PFSK-1 (cell line): Measurements from ENCODE around the gene MAST1.

Experiments used
- FOXP2 ChIP-seq: optimal IDR thresholded peaks from 2 replicates; pipeline ENCODE3; 2011; ENCODE audit warnings: borderline replicate concordance, control low read depth, inconsistent platforms; ENCODE audit not compliant: insufficient read depth; ENCODE audit errors: extremely low read length, extremely low read depth
- POLR2AphosphoS5 ChIP-seq: IDR thresholded peaks from 2 replicates; pipeline ENCODE4 v1.6.1; 2012; ENCODE audit warnings: low read depth, mild to moderate bottlenecking, control low read depth, low read length, moderate library complexity
- SIN3A ChIP-seq: IDR thresholded peaks from 2 replicates; pipeline ENCODE4 v1.6.1; 2012; ENCODE audit warnings: mild to moderate bottlenecking, low read length, moderate library complexity, borderline replicate concordance; ENCODE audit not compliant: insufficient read depth
- TAF1 ChIP-seq: IDR thresholded peaks from 2 replicates; pipeline ENCODE4 v1.6.1; 2012; ENCODE audit warnings: low read length, control low read depth, borderline replicate concordance; ENCODE audit not compliant: insufficient read depth
- TF ChIP-seq, protein P1 (sequence below), 2 experiments: IDR thresholded peaks; 2 replicates each; pipeline versions ENCODE4 v1.6.1 to v1.8.0; 2011 to 2012; ENCODE audit warnings: low read depth in 2 of 2, low read length in 2 of 2, control low read depth in 1 of 2, inconsistent platforms in 1 of 2, mild to moderate bottlenecking in 1 of 2, moderate library complexity in 1 of 2; ENCODE audit not compliant: insufficient read depth in 1 of 2

The MAST1 gene

DNA sequence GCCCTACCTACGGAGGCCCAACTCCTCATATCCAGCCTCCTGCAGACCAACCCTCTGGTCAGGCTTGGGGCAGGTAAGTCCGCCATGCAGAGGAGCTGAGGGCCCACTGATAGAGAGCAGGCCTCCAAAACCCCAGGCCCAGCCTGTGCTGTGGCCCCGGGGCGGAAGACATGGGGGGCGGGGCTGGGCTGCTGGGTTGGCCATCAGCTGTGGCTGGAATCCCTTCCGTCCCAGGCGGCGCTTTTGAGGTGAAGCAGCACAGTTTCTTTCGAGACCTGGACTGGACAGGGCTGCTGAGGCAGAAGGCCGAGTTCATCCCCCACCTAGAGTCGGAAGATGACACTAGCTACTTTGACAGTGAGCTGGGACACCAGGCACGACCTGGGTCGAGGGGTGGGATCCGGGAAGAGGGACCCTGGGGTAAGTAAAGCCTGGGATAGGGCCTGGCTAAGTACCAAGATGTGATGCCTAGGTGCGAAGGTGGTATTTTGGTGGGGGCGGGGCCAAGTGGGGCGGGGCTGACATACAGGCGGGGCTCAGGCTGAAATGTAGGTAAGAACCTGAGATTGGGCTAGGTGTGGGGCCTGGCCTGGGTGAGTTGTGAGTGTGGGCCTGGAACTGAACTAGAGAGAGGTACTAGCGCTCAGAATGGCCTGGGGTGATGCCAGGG, 27.6 kb downstream of the MAST1 start:
- TF ChIP-seq POLR2AphosphoS5 (no peak), FOXP2 (no peak)

DNA sequence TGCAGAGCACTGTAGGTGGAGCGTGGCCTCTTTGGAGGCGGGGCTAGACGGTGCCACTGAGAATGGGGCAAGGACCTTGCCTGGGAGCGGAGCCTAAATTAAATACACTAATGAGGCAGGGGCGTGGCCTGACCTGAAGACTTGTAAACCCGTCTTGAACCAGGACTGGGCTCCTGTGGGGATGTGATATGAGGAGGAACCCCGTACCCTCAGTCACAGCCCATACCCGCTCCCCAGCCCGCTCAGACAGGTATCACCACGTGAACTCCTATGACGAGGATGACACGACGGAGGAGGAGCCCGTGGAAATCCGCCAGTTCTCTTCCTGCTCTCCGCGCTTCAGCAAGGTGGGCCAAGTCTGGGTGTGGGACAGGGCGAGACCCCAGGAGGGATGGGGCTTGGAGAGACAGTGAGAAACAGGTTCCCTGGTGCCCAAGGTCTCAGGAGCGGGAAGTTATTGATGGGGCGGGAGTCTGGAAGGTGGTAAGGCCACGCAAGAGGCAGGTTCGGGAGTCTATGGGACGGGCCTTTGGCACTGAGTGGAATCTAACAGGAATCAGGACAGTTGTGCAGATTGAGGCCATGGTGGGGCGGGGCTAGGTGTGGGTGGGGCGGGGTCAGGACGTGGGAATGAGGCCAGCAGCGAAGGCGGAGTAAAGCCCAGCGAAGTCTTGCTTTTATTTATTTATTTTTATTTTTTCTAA, 28.3 kb downstream of the MAST1 start:
- TF ChIP-seq, protein P1, sequence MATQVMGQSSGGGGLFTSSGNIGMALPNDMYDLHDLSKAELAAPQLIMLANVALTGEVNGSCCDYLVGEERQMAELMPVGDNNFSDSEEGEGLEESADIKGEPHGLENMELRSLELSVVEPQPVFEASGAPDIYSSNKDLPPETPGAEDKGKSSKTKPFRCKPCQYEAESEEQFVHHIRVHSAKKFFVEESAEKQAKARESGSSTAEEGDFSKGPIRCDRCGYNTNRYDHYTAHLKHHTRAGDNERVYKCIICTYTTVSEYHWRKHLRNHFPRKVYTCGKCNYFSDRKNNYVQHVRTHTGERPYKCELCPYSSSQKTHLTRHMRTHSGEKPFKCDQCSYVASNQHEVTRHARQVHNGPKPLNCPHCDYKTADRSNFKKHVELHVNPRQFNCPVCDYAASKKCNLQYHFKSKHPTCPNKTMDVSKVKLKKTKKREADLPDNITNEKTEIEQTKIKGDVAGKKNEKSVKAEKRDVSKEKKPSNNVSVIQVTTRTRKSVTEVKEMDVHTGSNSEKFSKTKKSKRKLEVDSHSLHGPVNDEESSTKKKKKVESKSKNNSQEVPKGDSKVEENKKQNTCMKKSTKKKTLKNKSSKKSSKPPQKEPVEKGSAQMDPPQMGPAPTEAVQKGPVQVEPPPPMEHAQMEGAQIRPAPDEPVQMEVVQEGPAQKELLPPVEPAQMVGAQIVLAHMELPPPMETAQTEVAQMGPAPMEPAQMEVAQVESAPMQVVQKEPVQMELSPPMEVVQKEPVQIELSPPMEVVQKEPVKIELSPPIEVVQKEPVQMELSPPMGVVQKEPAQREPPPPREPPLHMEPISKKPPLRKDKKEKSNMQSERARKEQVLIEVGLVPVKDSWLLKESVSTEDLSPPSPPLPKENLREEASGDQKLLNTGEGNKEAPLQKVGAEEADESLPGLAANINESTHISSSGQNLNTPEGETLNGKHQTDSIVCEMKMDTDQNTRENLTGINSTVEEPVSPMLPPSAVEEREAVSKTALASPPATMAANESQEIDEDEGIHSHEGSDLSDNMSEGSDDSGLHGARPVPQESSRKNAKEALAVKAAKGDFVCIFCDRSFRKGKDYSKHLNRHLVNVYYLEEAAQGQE (IDR thresholded peaks at IDR 0.05; ENCODE audit: insufficient read depth in 1 of 2, low read depth in 2 of 2, low read length in 2 of 2), result no peak
- no peak for TF ChIP-seq FOXP2
- no peak for TF ChIP-seq SIN3A
- TF ChIP-seq TAF1, result no peak
- no peak for TF ChIP-seq POLR2AphosphoS5

DNA sequence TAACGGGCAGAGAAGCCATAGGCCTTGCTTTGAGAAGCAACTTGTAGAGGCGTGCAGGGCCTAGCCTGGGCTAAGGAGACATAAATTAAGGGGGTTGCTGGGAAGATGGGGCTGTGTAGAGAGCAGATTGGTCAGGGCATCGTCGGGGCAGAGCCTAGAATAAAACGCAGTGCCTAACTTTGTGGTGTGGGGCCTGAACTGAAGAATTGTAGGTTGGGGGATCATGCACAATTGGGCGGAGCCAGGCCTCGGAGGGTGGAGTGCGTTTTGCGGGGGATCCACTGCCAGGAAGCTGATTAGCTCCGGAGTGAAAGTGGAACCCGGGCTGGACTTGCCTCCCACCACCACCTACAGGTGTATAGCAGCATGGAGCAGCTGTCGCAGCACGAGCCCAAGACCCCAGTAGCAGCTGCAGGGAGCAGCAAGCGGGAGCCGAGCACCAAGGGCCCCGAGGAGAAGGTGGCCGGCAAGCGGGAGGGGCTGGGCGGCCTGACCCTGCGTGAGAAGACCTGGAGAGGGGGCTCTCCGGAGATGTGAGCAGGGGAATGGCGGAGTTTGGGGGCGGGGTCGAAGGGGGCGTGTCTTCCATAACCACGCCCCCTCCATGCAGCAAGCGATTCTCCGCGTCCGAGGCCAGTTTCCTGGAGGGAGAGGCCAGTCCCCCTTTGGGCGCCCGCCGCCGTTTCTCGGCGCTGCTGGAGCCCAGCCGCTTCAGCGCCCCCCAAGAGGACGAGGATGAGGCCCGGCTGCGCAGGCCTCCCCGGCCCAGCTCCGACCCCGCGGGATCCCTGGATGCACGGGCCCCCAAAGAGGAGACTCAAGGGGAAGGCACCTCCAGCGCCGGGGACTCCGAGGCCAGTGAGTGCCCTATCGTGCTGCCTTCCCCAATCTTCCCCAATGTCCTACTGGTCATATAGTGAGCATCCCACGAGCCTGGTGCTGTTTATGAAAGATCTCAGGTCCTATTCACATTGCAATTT, 29.1 kb downstream of the MAST1 start:
- TF ChIP-seq FOXP2, result no peak
- TF ChIP-seq TAF1, result no peak
- TF ChIP-seq SIN3A, result no peak
- TF ChIP-seq POLR2AphosphoS5, result no peak
- TF ChIP-seq, protein P1 (IDR thresholded peaks at IDR 0.05; ENCODE audit: insufficient read depth in 1 of 2, low read depth in 2 of 2, low read length in 2 of 2), result no peak

DNA sequence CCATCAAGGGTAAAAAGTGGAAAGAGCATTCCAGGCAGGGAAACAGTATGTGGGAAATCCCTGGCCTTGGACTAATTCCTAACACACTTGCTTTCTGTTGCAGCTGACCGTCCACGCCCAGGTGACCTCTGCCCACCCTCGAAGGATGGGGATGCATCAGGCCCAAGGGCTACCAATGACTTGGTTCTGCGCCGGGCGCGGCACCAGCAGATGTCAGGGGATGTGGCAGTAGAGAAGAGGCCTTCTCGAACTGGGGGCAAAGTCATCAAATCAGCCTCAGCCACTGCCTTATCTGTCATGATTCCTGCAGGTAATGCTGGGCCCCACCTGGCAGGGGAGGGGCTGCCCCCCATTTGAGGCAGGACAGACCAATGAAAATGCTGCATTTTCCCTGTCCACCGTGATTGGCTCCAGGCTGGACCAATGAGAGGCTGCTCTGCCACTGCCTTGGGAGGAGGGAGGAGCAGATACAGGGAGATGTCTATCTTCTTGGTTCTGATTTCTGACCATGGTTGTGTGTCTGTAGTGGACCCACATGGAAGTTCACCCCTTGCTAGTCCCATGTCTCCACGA, 30.3 kb downstream of the MAST1 start:
- TF ChIP-seq, protein P1 (IDR thresholded peaks at IDR 0.05; ENCODE audit: insufficient read depth in 1 of 2, low read depth in 2 of 2, low read length in 2 of 2), result no peak
- no peak for TF ChIP-seq FOXP2

DNA sequence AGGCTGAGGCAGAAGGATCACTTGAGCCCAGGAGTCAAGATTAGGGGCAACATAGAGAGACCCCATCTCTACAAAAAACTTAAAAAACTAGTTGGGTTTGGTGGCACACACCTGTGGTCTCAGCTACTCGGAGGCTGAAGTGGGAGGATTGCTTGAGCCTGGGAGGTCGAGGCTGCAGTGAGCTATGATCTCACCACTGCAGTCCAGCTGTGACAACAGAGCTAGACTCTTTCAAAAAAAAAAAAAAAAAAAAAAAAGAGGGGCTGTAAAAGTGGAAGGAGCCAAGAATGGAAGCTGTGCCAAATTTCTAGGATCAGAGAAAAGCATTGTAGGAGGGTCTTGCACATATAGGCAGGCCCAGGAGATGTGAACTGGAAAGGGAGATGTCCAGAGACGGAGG, 33.4 kb downstream of the MAST1 start:
- TF ChIP-seq FOXP2 (no peak), TAF1 (no peak), POLR2AphosphoS5 (no peak), SIN3A (no peak)
- TF ChIP-seq, protein P1 (IDR thresholded peaks at IDR 0.05; ENCODE audit: insufficient read depth in 1 of 2, low read depth in 2 of 2, low read length in 2 of 2), result no peak
